ENCODE measurements around the gene ARMC12.

DNA sequence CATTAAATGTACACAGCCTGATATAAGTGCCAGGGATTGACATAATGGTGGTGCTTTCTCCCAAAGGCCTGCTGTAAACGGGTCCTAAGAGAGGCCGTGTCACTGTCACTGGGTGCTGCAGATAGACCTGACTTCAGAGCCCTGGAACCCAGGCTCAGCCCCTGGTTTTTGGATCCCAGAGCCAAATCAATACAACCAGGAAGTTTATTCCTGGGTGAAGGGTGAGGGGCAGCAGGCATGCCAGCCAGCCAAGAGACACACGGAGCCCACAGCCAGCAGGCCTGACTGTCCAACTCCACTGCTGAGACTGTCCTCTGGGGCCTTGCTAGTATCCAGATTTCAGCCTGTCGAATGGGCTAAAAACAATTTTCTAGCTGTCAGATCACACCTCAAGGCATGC lies 12.8 kb upstream of the ARMC12 start:
- TF ChIP-seq, protein P1, sequence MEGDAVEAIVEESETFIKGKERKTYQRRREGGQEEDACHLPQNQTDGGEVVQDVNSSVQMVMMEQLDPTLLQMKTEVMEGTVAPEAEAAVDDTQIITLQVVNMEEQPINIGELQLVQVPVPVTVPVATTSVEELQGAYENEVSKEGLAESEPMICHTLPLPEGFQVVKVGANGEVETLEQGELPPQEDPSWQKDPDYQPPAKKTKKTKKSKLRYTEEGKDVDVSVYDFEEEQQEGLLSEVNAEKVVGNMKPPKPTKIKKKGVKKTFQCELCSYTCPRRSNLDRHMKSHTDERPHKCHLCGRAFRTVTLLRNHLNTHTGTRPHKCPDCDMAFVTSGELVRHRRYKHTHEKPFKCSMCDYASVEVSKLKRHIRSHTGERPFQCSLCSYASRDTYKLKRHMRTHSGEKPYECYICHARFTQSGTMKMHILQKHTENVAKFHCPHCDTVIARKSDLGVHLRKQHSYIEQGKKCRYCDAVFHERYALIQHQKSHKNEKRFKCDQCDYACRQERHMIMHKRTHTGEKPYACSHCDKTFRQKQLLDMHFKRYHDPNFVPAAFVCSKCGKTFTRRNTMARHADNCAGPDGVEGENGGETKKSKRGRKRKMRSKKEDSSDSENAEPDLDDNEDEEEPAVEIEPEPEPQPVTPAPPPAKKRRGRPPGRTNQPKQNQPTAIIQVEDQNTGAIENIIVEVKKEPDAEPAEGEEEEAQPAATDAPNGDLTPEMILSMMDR (IDR thresholded peaks at IDR 0.05) = no peak
- no peak for TF ChIP-seq EZH2 (IDR thresholded peaks at IDR 0.05)
- TF ChIP-seq EZH2phosphoT487 (IDR thresholded peaks at IDR 0.05) = no peak

Data from neural progenitor cell (in vitro differentiated cells).